GM21576 (cell line): ENCODE measurements around the gene SDK2.

Experiments used
- ATAC-seq: cut with Tn5 transposase; IDR thresholded peaks from one replicate; pipeline ENCODE4 v1.9.1; 2021; ENCODE audit warnings: mild to moderate bottlenecking, moderate library complexity; ENCODE audit not compliant: unreplicated experiment

SDK2 gene

GRCh38 chr17:73635101-73635817 is 9.0 kb downstream of the SDK2 start:
- no peak for ATAC-seq

GRCh38 chr17:73634629-73635028 is 9.6 kb downstream of the SDK2 start:
- no peak for ATAC-seq

- ATAC-seq = no peak
Measured at GRCh38 chr17:73633736-73634135, 10.5 kb downstream of the SDK2 start.

- ATAC-seq = no peak
Measured at GRCh38 chr17:73632513-73632912, 11.7 kb downstream of the SDK2 start.

- no peak for ATAC-seq
Measured at GRCh38 chr17:73630965-73631595, 13.2 kb downstream of the SDK2 start.

GRCh38 chr17:73630531-73630930 is 13.7 kb downstream of the SDK2 start:
- ATAC-seq = no peak

GRCh38 chr17:73628642-73629552 is 15.3 kb downstream of the SDK2 start:
- ATAC-seq = no peak

- ATAC-seq = no peak
Measured at GRCh38 chr17:73625991-73626673, 18.1 kb downstream of the SDK2 start.

GRCh38 chr17:73625006-73625405 is 19.2 kb downstream of the SDK2 start:
- ATAC-seq = no peak

GRCh38 chr17:73624496-73624988 is 19.7 kb downstream of the SDK2 start:
- ATAC-seq = no peak

GRCh38 chr17:73623818-73624217 is 20.4 kb downstream of the SDK2 start:
- no peak for ATAC-seq

- ATAC-seq = no peak
Measured at GRCh38 chr17:73623247-73623646, 21.0 kb downstream of the SDK2 start.

- ATAC-seq = no peak
Measured at GRCh38 chr17:73622381-73622780, 21.9 kb downstream of the SDK2 start.

- ATAC-seq = no peak
Measured at GRCh38 chr17:73621685-73622084, 22.6 kb downstream of the SDK2 start.

- ATAC-seq = no peak
Measured at GRCh38 chr17:73620414-73620813, 23.8 kb downstream of the SDK2 start.

- no peak for ATAC-seq
Measured at GRCh38 chr17:73617501-73617900, 26.7 kb downstream of the SDK2 start.

- no peak for ATAC-seq
Measured at GRCh38 chr17:73616873-73617404, 27.3 kb downstream of the SDK2 start.

GRCh38 chr17:73616120-73616872 is 27.9 kb downstream of the SDK2 start:
- ATAC-seq = no peak

GRCh38 chr17:73614256-73614655 is 30.0 kb downstream of the SDK2 start:
- no peak for ATAC-seq
